Neural cell (in vitro differentiated cells): ENCODE measurements around the gene WFS1. TPM values are rescaled to one million over a fixed set of nuclear protein-coding genes. Genes with fewer than 3 reads are reported as not detected.

Source experiments
- H2AFZ ChIP-seq: fragments of 200-600, 300-800 bp; sonication (generic), shearing (Covaris generic); 2 replicates; pipeline ENCODE4 v1.6.0; 2014; ENCODE audit warnings: low read depth, mild to moderate bottlenecking, antibody characterized with exemption, low read length, moderate library complexity
- H3F3A ChIP-seq: fragments of 200-600 bp; shearing (Covaris generic); 2 replicates; pipeline ENCODE4 v1.6.1; 2016; ENCODE audit warnings: mild to moderate bottlenecking, moderate library complexity, mixed read lengths, antibody characterized with exemption, low read length; ENCODE audit not compliant: insufficient read depth, poor library complexity, severe bottlenecking
- H3K27ac ChIP-seq: fragments of 200-600, 300-800 bp; sonication (generic), shearing (Covaris generic); 2 replicates; pipeline ENCODE4 v1.5.1; 2014; ENCODE audit warnings: mild to moderate bottlenecking, low read length, moderate library complexity
- H3K27me3 ChIP-seq: fragments of 300-800, 200-600 bp; sonication (generic), shearing (Covaris generic); 2 replicates; pipeline ENCODE4 v1.6.0; 2014; ENCODE audit warnings: mild to moderate bottlenecking, low read depth, low read length, moderate library complexity; ENCODE audit not compliant: insufficient read depth
- H3K36me3 ChIP-seq: fragments of 300-800, 200-600 bp; sonication (generic), shearing (Covaris generic); 2 replicates; pipeline ENCODE4 v1.5.1; 2014; ENCODE audit warnings: mild to moderate bottlenecking, antibody characterized with exemption, low read length, moderate library complexity; ENCODE audit not compliant: insufficient read depth
- H3K4me2 ChIP-seq: fragments of 300-800, 200-600 bp; sonication (generic), shearing (Covaris generic); 2 replicates; pipeline ENCODE4 v1.6.0; 2014; ENCODE audit warnings: mild to moderate bottlenecking, low read length
- H3K4me3 ChIP-seq: fragments of 300-800, 200-600 bp; sonication (generic), shearing (Covaris generic); 2 replicates; pipeline ENCODE4 v1.5.1; 2014; ENCODE audit warnings: mild to moderate bottlenecking, low read length, moderate library complexity
- H3K79me2 ChIP-seq: fragments of 200-600 bp; shearing (Covaris generic); replicated peaks from 2 replicates; pipeline ENCODE4 v1.6.0; 2014; ENCODE audit warnings: mild to moderate bottlenecking, low read length, moderate library complexity; ENCODE audit not compliant: insufficient read depth
- H3K9ac ChIP-seq: fragments of 300-800, 200-600 bp; sonication (generic), shearing (Covaris generic); 2 replicates; pipeline ENCODE4 v1.6.1; 2016; ENCODE audit warnings: mild to moderate bottlenecking, low read length, mixed read lengths
- H3K9me2 ChIP-seq: fragments of 200-600 bp; shearing (Covaris generic); 2 replicates; pipeline ENCODE4 v1.6.1; 2016; ENCODE audit warnings: mild to moderate bottlenecking, low read length, mixed read lengths; ENCODE audit not compliant: insufficient read depth
- H3K9me3 ChIP-seq: fragments of 200-600, 300-800 bp; sonication (generic), shearing (Covaris generic); 2 replicates; pipeline ENCODE4 v1.6.1; 2016; ENCODE audit warnings: mild to moderate bottlenecking, mixed run types, low read length, moderate library complexity, mixed read lengths
- H4K20me1 ChIP-seq: fragments of 200-600 bp; shearing (Covaris generic); 2 replicates; pipeline ENCODE4 v1.6.1; 2016; ENCODE audit warnings: mild to moderate bottlenecking, mixed run types; ENCODE audit not compliant: insufficient read depth
- EZH2 ChIP-seq: fragments of 200-600, 300-800 bp; shearing (Covaris generic), sonication (generic); IDR thresholded peaks from 2 replicates; pipeline ENCODE4 v1.6.1; 2014; ENCODE audit warnings: antibody characterized with exemption, low read length, borderline replicate concordance, mild to moderate bottlenecking; ENCODE audit not compliant: insufficient read depth, poor library complexity, severe bottlenecking
- MXI1 ChIP-seq: fragments of 450-650 bp; conservative IDR thresholded peaks from 2 replicates; pipeline ENCODE4 v1.6.1; 2014; ENCODE audit warnings: antibody characterized with exemption, mild to moderate bottlenecking; ENCODE audit not compliant: poor library complexity, severe bottlenecking
- POLR2AphosphoS5 ChIP-seq: IDR thresholded peaks from 2 replicates; pipeline ENCODE4 v1.6.1; 2012
- RAD21 ChIP-seq: fragments of 450-650 bp; conservative IDR thresholded peaks from 2 replicates; pipeline ENCODE4 v1.6.1; 2014; ENCODE audit warnings: antibody characterized with exemption, mild to moderate bottlenecking, moderate library complexity
- TAF1 ChIP-seq: IDR thresholded peaks from 2 replicates; pipeline ENCODE4 v1.6.1; 2012; ENCODE audit warnings: low read depth
- polyA plus RNA-seq: library from polyadenylated mRNA; depleted of rRNA; stranded (reverse); fragments of >200 nt; gene quantifications from 2 replicates; pipeline ENCODE4 v1.2.3, GENCODE V29; 2014
- TF ChIP-seq, protein P1 (sequence below): IDR thresholded peaks from 2 replicates; pipeline ENCODE4 v1.6.1; 2012; ENCODE audit warnings: borderline replicate concordance
- TF ChIP-seq, protein P2 (sequence below): fragments of 450-650 bp; IDR thresholded peaks from 2 replicates; pipeline ENCODE4 v1.5.1; 2014; ENCODE audit warnings: antibody characterized with exemption, mild to moderate bottlenecking, moderate library complexity; ENCODE audit not compliant: poor library complexity, severe bottlenecking

WFS1 gene
- polyA plus RNA-seq, 1 donor from 2014 or later = 4.5 TPM

DNA sequence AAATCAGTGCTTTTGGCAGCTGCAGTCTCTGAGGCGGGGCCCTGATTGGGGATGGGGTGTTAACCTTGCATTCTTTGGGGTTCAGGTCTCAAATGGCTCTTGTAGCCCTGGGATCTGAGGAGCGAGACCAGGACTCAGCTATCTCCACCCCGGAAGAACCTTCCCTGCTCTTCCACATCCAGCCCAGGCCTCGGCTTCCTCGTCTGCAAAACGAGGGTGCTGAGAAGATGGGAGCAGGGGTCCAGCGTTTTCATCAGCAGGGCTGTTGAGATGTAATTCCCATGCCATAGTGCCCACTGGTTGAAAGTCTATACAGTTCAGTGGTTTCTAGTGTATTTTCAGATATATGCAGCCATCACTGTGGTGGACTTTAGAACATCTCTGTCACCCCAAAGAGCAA is 34.6 kb upstream of the WFS1 start:
- H3K9me3 ChIP-seq = no peaks in the 10 kb centered on the region
- no peaks in the 10 kb centered on the region for H3K9me2 ChIP-seq
- no peak overlapping the region for H3K27ac ChIP-seq
- no peak for TF ChIP-seq RAD21
- TF ChIP-seq, protein P1, sequence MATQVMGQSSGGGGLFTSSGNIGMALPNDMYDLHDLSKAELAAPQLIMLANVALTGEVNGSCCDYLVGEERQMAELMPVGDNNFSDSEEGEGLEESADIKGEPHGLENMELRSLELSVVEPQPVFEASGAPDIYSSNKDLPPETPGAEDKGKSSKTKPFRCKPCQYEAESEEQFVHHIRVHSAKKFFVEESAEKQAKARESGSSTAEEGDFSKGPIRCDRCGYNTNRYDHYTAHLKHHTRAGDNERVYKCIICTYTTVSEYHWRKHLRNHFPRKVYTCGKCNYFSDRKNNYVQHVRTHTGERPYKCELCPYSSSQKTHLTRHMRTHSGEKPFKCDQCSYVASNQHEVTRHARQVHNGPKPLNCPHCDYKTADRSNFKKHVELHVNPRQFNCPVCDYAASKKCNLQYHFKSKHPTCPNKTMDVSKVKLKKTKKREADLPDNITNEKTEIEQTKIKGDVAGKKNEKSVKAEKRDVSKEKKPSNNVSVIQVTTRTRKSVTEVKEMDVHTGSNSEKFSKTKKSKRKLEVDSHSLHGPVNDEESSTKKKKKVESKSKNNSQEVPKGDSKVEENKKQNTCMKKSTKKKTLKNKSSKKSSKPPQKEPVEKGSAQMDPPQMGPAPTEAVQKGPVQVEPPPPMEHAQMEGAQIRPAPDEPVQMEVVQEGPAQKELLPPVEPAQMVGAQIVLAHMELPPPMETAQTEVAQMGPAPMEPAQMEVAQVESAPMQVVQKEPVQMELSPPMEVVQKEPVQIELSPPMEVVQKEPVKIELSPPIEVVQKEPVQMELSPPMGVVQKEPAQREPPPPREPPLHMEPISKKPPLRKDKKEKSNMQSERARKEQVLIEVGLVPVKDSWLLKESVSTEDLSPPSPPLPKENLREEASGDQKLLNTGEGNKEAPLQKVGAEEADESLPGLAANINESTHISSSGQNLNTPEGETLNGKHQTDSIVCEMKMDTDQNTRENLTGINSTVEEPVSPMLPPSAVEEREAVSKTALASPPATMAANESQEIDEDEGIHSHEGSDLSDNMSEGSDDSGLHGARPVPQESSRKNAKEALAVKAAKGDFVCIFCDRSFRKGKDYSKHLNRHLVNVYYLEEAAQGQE = no peak
- TF ChIP-seq MXI1 = no peak
- no peaks in the 10 kb centered on the region for H3F3A ChIP-seq
- H2AFZ ChIP-seq = no peak overlapping the region
- no peak overlapping the region for H3K9ac ChIP-seq
- H3K4me2 ChIP-seq = no peak overlapping the region
- H3K36me3 ChIP-seq = no peaks in the 10 kb centered on the region
- H3K4me3 ChIP-seq = no peak overlapping the region
- no peaks in the 10 kb centered on the region for H3K27me3 ChIP-seq
- no peaks in the 10 kb centered on the region for H4K20me1 ChIP-seq
- no peaks in the 10 kb centered on the region for H3K79me2 ChIP-seq

DNA sequence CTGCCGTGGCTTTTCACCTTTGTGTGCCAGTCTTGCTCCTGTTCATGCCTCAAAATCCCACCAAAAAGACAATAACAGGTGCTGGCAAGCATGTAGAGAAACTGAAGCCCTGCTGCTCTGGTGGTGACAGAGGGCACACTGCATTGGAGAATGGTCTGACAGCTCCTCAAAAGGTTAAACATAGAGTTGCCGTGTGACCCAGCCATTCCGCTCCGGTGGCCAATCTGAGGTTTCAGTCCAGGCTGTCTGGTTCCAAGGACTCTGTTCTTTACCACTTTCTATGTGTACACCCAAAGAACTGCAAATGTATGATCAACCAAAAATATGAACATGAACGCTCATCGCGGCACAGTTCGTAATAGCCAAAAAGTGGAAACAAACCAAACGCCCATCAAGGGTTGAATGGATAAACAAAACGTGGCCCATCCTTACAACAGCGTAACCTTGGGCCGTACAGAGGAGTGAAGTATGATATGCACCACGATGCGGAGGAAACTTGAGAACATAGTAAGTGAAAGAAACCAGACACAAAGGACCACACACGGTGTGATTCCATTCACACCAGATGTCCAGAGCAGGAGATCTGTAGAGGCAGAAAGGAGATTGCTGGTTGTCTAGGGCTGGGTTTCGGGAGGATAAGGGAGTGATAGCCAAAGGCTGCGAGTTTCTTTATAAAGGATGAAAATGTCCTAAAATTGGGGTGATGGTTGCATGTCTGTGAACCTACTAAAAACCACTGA is 33.6 kb upstream of the WFS1 start:
- TF ChIP-seq, protein P1 = no peak
- TF ChIP-seq MXI1 = no peak
- TF ChIP-seq EZH2 = no peak
- TF ChIP-seq TAF1 = no peak
- no peak for TF ChIP-seq RAD21
- TF ChIP-seq POLR2AphosphoS5 = no peak
- TF ChIP-seq, protein P2, sequence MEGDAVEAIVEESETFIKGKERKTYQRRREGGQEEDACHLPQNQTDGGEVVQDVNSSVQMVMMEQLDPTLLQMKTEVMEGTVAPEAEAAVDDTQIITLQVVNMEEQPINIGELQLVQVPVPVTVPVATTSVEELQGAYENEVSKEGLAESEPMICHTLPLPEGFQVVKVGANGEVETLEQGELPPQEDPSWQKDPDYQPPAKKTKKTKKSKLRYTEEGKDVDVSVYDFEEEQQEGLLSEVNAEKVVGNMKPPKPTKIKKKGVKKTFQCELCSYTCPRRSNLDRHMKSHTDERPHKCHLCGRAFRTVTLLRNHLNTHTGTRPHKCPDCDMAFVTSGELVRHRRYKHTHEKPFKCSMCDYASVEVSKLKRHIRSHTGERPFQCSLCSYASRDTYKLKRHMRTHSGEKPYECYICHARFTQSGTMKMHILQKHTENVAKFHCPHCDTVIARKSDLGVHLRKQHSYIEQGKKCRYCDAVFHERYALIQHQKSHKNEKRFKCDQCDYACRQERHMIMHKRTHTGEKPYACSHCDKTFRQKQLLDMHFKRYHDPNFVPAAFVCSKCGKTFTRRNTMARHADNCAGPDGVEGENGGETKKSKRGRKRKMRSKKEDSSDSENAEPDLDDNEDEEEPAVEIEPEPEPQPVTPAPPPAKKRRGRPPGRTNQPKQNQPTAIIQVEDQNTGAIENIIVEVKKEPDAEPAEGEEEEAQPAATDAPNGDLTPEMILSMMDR = no peak
- no peaks in the 10 kb centered on the region for H3K36me3 ChIP-seq

More for the DNA sequence above, 33.6 kb upstream of the WFS1 start:
- Histone ChIP-seq H2AFZ (no peak overlapping the region), H3K9me2 (no peaks in the 10 kb centered on the region), H3K27ac (no peak overlapping the region), H3K4me3 (no peak overlapping the region), H3K27me3 (no peaks in the 10 kb centered on the region), H3K9me3 (no peaks in the 10 kb centered on the region), H3K79me2 (no peaks in the 10 kb centered on the region), H3K9ac (no peak overlapping the region), H4K20me1 (no peaks in the 10 kb centered on the region), H3K4me2 (no peak overlapping the region), H3F3A (no peaks in the 10 kb centered on the region)
